GM19452 (cell line): ENCODE measurements around the gene SLITRK2.

ENCODE experiments used
- ATAC-seq: cut with Tn5 transposase; IDR thresholded peaks from one replicate; pipeline ENCODE4 v1.9.1; 2021; ENCODE audit not compliant: unreplicated experiment

Gene SLITRK2

GRCh38 chrX:145817331-145818185, at the start of gene SLITRK2:
Gene SLITRK2, plus strand, starts transcription at chrX:145817829. Its CDS starts 4,597 bp downstream, at chrX:145822426.
- no peak for ATAC-seq

GRCh38 chrX:145773006-145773405, 44.6 kb upstream of the SLITRK2 start:
- ATAC-seq: no peak

GRCh38 chrX:145792281-145792680, 25.3 kb upstream of the SLITRK2 start:
- no peak for ATAC-seq

- no peak for ATAC-seq
Observed at GRCh38 chrX:145803508-145803907, 14.1 kb upstream of the SLITRK2 start.

- no peak for ATAC-seq
Observed at GRCh38 chrX:145813081-145813480, 4.5 kb upstream of the SLITRK2 start.

GRCh38 chrX:145816601-145817315, 871 bp upstream of the SLITRK2 start:
- no peak for ATAC-seq

GRCh38 chrX:145818186-145819113, 821 bp downstream of the SLITRK2 start:
- ATAC-seq: no peak

GRCh38 chrX:145820825-145821224, 3.2 kb downstream of the SLITRK2 start:
- ATAC-seq: no peak

GRCh38 chrX:145821291-145821897, 3.8 kb downstream of the SLITRK2 start:
- no peak for ATAC-seq

GRCh38 chrX:145821898-145822571, 4.4 kb downstream of the SLITRK2 start:
- ATAC-seq: no peak

- no peak for ATAC-seq
Observed at GRCh38 chrX:145823132-145823531, 5.5 kb downstream of the SLITRK2 start.

GRCh38 chrX:145825896-145826295, 8.3 kb downstream of the SLITRK2 start:
- no peak for ATAC-seq

GRCh38 chrX:145826466-145826865, 8.8 kb downstream of the SLITRK2 start:
- no peak for ATAC-seq

- no peak for ATAC-seq
Observed at GRCh38 chrX:145832796-145833195, 15.2 kb downstream of the SLITRK2 start.

- ATAC-seq: no peak
Observed at GRCh38 chrX:145840531-145840930, 22.9 kb downstream of the SLITRK2 start.

GRCh38 chrX:145843146-145843904, 25.7 kb downstream of the SLITRK2 start:
- no peak for ATAC-seq

GRCh38 chrX:145844886-145845285, 27.3 kb downstream of the SLITRK2 start:
- no peak for ATAC-seq

GRCh38 chrX:145848448-145848847, 30.8 kb downstream of the SLITRK2 start:
- no peak for ATAC-seq

GRCh38 chrX:145848857-145849256, 31.2 kb downstream of the SLITRK2 start:
- ATAC-seq: no peak
